H1 (cell line): ENCODE results near the gene PLD5. TPM values are rescaled to one million over a fixed set of nuclear protein-coding genes. Genes with fewer than 3 reads are reported as not detected.

Experiments used
- POLR2A ChIP-seq, 2 experiments: IDR thresholded peaks; 1 replicate in 1 of 2; 2 replicates in 1 of 2; pipeline ENCODE4 v1.6.1; 2011; ENCODE audit warnings: low read depth in 2 of 2, low read length in 2 of 2, mild to moderate bottlenecking in 2 of 2; ENCODE audit errors: control extremely low read depth in 1 of 2
- RXRA ChIP-seq: IDR thresholded peaks from 2 replicates; pipeline ENCODE4 v1.6.1; 2011; ENCODE audit warnings: low read depth, mild to moderate bottlenecking, low read length, moderate library complexity; ENCODE audit not compliant: insufficient read depth
- SIN3A ChIP-seq, 2 experiments: IDR thresholded peaks in 1 of 2; conservative IDR thresholded peaks in 1 of 2; 2 replicates each; pipeline ENCODE4 v1.6.1; 2011 to 2012; ENCODE audit warnings: low read length in 2 of 2, improper control_type of control experiment in 1 of 2, low read depth in 1 of 2, mild to moderate bottlenecking in 1 of 2
- polyA plus RNA-seq, 7 experiments: library from polyadenylated mRNA; depleted of rRNA in 3 of 7; stranded (reverse) in 5 of 7; unstranded in 2 of 7; fragments of >200 nt in 5 of 7; fragments of 200-250 nt in 2 of 7; gene quantifications; 1 replicate in 5 of 7; 2 replicates in 1 of 7; 4 replicates in 1 of 7; pipeline versions ENCODE4 v1.2.1 to v1.2.3, GENCODE V29; 2011 to 2013; ENCODE audit warnings: missing spikeins in 2 of 7, mixed read lengths in 2 of 7
- total RNA-seq: library from RNA; stranded (reverse); fragmentation: NEBNext Ultra II Directional; extraction: Animal tissue kit (Norgen Biotek cat#: 25700); gene quantifications from 2 replicates; pipeline ENCODE4 v1.2.1, GENCODE V29; 2021
- TF ChIP-seq, protein P1 (sequence below), 3 experiments: IDR thresholded peaks; 1 replicate in 2 of 3; 2 replicates in 1 of 3; pipeline versions ENCODE4 v1.5.1 to v1.6.1; 2011; ENCODE audit warnings: low read length in 3 of 3, mild to moderate bottlenecking in 3 of 3, inconsistent platforms in 2 of 3, low read depth in 1 of 3, moderate library complexity in 1 of 3; ENCODE audit not compliant: insufficient read depth in 1 of 3; ENCODE audit errors: control extremely low read depth in 1 of 3
- TF ChIP-seq, protein P2 (sequence below): IDR thresholded peaks from 2 replicates; pipeline ENCODE4 v1.6.1; 2012; ENCODE audit warnings: low read length, inconsistent platforms

Gene PLD5
- total and polyA plus RNA-seq, 2 of the 8 experiments (the other 6 are each of a cell fraction or from before 2014, with no cell fraction given), result 0.86 to 8.5 TPM

DNA sequence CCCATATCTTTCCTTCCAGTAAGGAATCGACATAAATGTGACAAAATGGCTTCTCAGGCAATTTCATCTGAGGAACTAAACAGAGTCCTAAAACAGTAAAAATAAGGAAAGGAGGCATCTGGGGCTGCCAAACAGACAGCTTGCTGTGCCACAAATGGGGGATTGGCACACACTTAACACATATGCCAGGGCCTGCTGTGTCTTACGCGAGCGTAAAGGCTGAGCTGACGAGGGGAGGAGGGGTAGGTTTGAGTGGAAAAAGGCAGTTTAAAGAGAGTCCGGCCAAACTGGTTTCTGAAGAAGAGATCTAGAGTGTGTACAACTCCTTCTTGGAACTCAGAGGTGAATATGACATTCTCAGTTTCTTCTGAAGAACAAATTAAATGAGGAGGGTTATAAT lies 281.5 kb downstream of the PLD5 start (continued):
- TF ChIP-seq RXRA (no peak), POLR2A (IDR thresholded peaks at IDR 0.05; ENCODE audit: control extremely low read depth in 1 of 2, low read depth in 2 of 2, low read length in 2 of 2) (no peak), SIN3A (conservative IDR thresholded peaks at IDR 0.05 in 1 of 2, IDR thresholded peaks at IDR 0.05 in 1 of 2; ENCODE audit: low read depth in 1 of 2, low read length in 2 of 2) (no peak)
- TF ChIP-seq, protein P1, sequence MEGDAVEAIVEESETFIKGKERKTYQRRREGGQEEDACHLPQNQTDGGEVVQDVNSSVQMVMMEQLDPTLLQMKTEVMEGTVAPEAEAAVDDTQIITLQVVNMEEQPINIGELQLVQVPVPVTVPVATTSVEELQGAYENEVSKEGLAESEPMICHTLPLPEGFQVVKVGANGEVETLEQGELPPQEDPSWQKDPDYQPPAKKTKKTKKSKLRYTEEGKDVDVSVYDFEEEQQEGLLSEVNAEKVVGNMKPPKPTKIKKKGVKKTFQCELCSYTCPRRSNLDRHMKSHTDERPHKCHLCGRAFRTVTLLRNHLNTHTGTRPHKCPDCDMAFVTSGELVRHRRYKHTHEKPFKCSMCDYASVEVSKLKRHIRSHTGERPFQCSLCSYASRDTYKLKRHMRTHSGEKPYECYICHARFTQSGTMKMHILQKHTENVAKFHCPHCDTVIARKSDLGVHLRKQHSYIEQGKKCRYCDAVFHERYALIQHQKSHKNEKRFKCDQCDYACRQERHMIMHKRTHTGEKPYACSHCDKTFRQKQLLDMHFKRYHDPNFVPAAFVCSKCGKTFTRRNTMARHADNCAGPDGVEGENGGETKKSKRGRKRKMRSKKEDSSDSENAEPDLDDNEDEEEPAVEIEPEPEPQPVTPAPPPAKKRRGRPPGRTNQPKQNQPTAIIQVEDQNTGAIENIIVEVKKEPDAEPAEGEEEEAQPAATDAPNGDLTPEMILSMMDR (IDR thresholded peaks at IDR 0.05; ENCODE audit: control extremely low read depth in 1 of 3, insufficient read depth in 1 of 3, low read depth in 1 of 3, low read length in 3 of 3), result no peak
- TF ChIP-seq, protein P2, sequence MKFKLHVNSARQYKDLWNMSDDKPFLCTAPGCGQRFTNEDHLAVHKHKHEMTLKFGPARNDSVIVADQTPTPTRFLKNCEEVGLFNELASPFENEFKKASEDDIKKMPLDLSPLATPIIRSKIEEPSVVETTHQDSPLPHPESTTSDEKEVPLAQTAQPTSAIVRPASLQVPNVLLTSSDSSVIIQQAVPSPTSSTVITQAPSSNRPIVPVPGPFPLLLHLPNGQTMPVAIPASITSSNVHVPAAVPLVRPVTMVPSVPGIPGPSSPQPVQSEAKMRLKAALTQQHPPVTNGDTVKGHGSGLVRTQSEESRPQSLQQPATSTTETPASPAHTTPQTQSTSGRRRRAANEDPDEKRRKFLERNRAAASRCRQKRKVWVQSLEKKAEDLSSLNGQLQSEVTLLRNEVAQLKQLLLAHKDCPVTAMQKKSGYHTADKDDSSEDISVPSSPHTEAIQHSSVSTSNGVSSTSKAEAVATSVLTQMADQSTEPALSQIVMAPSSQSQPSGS, result no peak
